Activated naive CD8-positive, alpha-beta T cell (primary cell): Measurements from ENCODE around the gene TFAP2E.

ENCODE experiments used
- H3K27ac Mint-ChIP-seq: one replicate; pipeline ENCODE4 v1.8.0; 2021; ENCODE audit warnings: mixed read lengths
- H3K27me3 Mint-ChIP-seq: one replicate; pipeline ENCODE4 v1.8.0; 2021; ENCODE audit warnings: mixed read lengths
- H3K36me3 Mint-ChIP-seq: one replicate; pipeline ENCODE4 v1.8.0; 2021; ENCODE audit warnings: mixed read lengths
- H3K4me1 Mint-ChIP-seq: one replicate; pipeline ENCODE4 v1.8.0; 2021; ENCODE audit warnings: low read depth, mixed read lengths
- H3K4me3 Mint-ChIP-seq: one replicate; pipeline ENCODE4 v1.8.0; 2021; ENCODE audit warnings: mild to moderate bottlenecking, mixed read lengths
- H3K9me3 Mint-ChIP-seq: one replicate; pipeline ENCODE4 v1.8.0; 2021; ENCODE audit warnings: low read depth, mixed read lengths

The TFAP2E gene

DNA sequence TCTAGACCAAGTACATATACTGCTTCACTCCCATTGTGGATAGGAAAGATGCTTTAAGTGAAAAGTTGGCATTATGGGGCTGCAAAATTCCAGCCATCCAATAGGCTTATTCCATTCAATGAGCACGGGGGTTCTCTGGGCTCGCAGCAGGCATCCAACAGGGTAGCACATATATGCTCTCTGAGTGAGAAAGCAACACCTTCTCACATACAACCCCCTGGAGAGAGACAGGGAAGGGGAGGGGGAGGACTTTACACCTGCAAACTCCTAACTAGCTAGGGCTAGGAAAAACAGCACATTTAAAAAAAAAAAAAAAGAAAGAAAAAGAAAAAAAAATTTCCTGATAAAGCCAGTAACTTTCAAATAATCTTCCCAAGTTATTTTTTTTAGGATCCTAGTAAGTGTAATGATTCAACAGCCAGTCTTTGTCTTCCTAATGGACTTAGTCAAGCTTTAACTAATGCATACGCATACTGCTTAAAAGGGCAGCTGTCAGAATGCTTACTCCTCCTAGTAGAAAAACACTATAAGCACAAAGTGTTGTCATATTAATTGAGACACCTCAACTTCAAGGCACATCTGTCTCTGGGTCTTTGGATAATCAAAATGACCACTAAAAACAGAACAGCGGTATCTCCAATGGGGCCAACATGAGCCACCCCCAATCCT, 49.5 kb downstream of the TFAP2E start:
- no peaks in the 10 kb centered on the region for H3K9me3 Mint-ChIP-seq
- no peaks in the 10 kb centered on the region for H3K36me3 Mint-ChIP-seq
- peaks cover 6% of the 10 kb centered on the region for H3K4me1 Mint-ChIP-seq
- H3K27ac Mint-ChIP-seq = no peak overlapping the region
- no peaks in the 10 kb centered on the region for H3K27me3 Mint-ChIP-seq
- no peak overlapping the region for H3K4me3 Mint-ChIP-seq

- peaks cover 12% of the 10 kb centered on the region for H3K4me1 Mint-ChIP-seq
- no peak overlapping the region for H3K27ac Mint-ChIP-seq
- H3K27me3 Mint-ChIP-seq = no peaks in the 10 kb centered on the region
- H3K4me3 Mint-ChIP-seq = no peak overlapping the region
- no peaks in the 10 kb centered on the region for H3K9me3 Mint-ChIP-seq
- H3K36me3 Mint-ChIP-seq = no peaks in the 10 kb centered on the region
These were observed 50.7 kb downstream of the TFAP2E start for GRCh38 chr1:35623832-35624231.

- Mint-ChIP-seq H3K36me3 (peaks cover 8% of the 10 kb centered on the region), H3K27me3 (no peaks in the 10 kb centered on the region), H3K9me3 (no peaks in the 10 kb centered on the region), H3K27ac (no peak overlapping the region), H3K4me3 (no peak overlapping the region), H3K4me1 (peaks cover 12% of the 10 kb centered on the region)
These were observed 55.9 kb downstream of the TFAP2E start for GRCh38 chr1:35629051-35629450.

- Mint-ChIP-seq H3K27ac (no peak overlapping the region), H3K27me3 (no peaks in the 10 kb centered on the region), H3K36me3 (peaks cover 8% of the 10 kb centered on the region), H3K4me1 (peaks cover 15% of the 10 kb centered on the region), H3K4me3 (no peak overlapping the region), H3K9me3 (no peaks in the 10 kb centered on the region)
These were observed 58.3 kb downstream of the TFAP2E start for GRCh38 chr1:35631396-35631795.

GRCh38 chr1:35633547-35633946, 60.4 kb downstream of the TFAP2E start:
- H3K4me3 Mint-ChIP-seq = no peak overlapping the region
- peaks cover 27% of the 10 kb centered on the region for H3K4me1 Mint-ChIP-seq
- no peaks in the 10 kb centered on the region for H3K27me3 Mint-ChIP-seq
- H3K27ac Mint-ChIP-seq = no peak overlapping the region
- H3K9me3 Mint-ChIP-seq = no peaks in the 10 kb centered on the region
- peaks cover 8% of the 10 kb centered on the region for H3K36me3 Mint-ChIP-seq

DNA sequence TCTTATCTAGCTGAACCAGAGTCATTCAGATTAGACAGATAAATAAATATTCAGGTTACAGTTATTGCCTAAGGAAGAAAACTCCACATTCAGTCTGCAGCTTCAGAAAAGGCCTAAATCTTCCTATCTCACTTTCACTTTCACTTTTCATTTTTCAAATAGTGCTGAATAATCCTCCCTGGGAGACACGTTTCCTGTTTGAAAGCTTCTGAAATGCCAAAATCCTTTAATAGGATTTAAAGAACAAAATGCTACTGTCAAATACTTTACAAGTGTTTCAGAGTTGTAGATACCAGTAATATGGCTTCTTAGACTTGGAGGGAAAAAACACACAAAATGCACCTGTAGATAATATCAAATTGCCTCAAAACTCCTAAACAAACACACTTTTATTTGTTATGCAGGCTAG, 64.3 kb downstream of the TFAP2E start:
- Mint-ChIP-seq H3K4me3 (peak overlapping the region; percentile 85), H3K27me3 (no peaks in the 10 kb centered on the region), H3K36me3 (no peaks in the 10 kb centered on the region), H3K4me1 (peaks cover 44% of the 10 kb centered on the region), H3K27ac (peak overlapping the region; percentile 96), H3K9me3 (no peaks in the 10 kb centered on the region)

GRCh38 chr1:35640380-35641232, 67.5 kb downstream of the TFAP2E start:
- H3K27ac Mint-ChIP-seq = peak overlapping the region; percentile 99
- peak overlapping the region; percentile 100 for H3K4me3 Mint-ChIP-seq
- peaks cover 43% of the 10 kb centered on the region for H3K4me1 Mint-ChIP-seq
- peaks cover 7% of the 10 kb centered on the region for H3K27me3 Mint-ChIP-seq
- H3K9me3 Mint-ChIP-seq = no peaks in the 10 kb centered on the region
- H3K36me3 Mint-ChIP-seq = no peaks in the 10 kb centered on the region

DNA sequence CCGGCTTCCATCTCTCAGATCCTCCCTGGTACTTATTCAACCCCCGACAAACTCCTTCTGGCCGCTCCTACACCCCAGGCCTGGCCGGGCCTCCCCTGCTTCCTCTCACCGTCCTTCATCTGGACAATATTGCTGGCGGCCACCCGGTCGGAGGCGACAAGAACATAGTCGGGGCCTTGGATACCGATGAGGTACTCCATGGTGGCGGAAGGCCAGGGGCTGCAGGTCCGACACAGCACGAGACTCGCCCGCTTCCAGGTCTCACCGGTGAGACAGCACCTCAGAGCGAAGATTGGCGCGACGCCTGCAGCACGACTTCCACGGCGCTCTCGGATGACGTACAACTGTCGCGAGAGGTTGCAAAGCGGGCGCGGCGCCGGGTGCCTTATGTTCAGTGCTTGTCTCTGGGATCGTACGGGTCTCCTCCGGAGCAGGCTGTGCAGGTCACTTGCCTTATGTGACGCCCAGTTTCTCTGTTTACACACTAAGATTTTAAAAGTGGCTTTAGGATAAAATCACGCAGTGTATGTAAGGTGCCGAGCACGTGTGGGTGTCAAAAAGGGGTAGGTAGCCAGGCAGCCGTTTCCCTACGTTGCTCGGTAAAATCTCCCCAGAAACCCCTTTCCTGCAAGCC, 68.2 kb downstream of the TFAP2E start, which contains the start of gene PSMB2:
Gene PSMB2 (minus strand): TSS at position 294 of the 634 bp plus-strand sequence. CDS start 94 bp downstream, at position 200.
- peak within 1 kb of the TSS; percentile 100 for H3K4me3 Mint-ChIP-seq
- H3K27me3 Mint-ChIP-seq = peaks cover 12% of the 10 kb centered on the region
- H3K27ac Mint-ChIP-seq = peak within 1 kb of the TSS; percentile 99
- peaks cover 40% of the 10 kb centered on the region for H3K4me1 Mint-ChIP-seq
- H3K36me3 Mint-ChIP-seq = no peaks in the 10 kb centered on the region
- H3K9me3 Mint-ChIP-seq = no peaks in the 10 kb centered on the region

GRCh38 chr1:35642471-35642955, 69.4 kb downstream of the TFAP2E start:
- H3K9me3 Mint-ChIP-seq = no peaks in the 10 kb centered on the region
- H3K36me3 Mint-ChIP-seq = no peaks in the 10 kb centered on the region
- peaks cover 12% of the 10 kb centered on the region for H3K27me3 Mint-ChIP-seq
- peak overlapping the region; percentile 100 for H3K4me3 Mint-ChIP-seq
- H3K4me1 Mint-ChIP-seq = peaks cover 33% of the 10 kb centered on the region
- H3K27ac Mint-ChIP-seq = peak overlapping the region; percentile 99

DNA sequence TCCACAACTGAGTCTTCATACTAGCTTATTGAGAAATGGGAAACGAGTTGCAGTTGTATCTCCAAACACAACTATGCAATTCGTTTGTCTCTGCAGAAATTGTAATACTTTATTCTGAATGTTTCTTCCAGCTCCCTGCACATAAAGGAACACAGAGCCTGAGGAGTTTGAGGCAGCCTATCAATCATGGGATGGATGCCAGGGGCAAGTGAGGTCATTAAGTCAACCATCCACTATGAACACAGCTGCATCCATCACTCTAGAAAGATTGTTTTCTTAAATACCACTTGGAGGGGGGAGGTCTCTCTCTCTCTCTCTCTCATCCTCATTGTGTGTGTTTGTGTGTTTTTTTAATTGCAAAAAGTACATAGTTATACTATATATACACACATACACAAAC, 71.1 kb downstream of the TFAP2E start:
- no peak overlapping the region for H3K27ac Mint-ChIP-seq
- peaks cover 12% of the 10 kb centered on the region for H3K27me3 Mint-ChIP-seq
- H3K36me3 Mint-ChIP-seq = no peaks in the 10 kb centered on the region
- peak overlapping the region; percentile 14 for H3K4me3 Mint-ChIP-seq
- H3K4me1 Mint-ChIP-seq = peaks cover 20% of the 10 kb centered on the region
- H3K9me3 Mint-ChIP-seq = no peaks in the 10 kb centered on the region
